T-helper 2 cell treated with Interferon-gamma antibody and Interleukin-4, amounts not matched to agents 5 μg/mL and 100 μg/mL, for 36 hours (primary cell): ENCODE data around the gene CDH10.

Source experiments
- DNase-seq: peaks from one replicate; pipeline ENCODE4 v3.0.0; 2021; ENCODE audit warnings: low spot score
- H3K27ac Mint-ChIP-seq: one replicate; pipeline ENCODE4 v1.8.0; 2021; ENCODE audit warnings: mild to moderate bottlenecking, mixed read lengths
- H3K27me3 Mint-ChIP-seq: one replicate; pipeline ENCODE4 v1.8.0; 2021; ENCODE audit warnings: low read depth, mixed read lengths
- H3K36me3 Mint-ChIP-seq: one replicate; pipeline ENCODE4 v1.8.0; 2021; ENCODE audit warnings: low read depth, mixed read lengths
- H3K4me1 Mint-ChIP-seq: one replicate; pipeline ENCODE4 v1.8.0; 2021; ENCODE audit warnings: low read depth, mixed read lengths
- H3K4me3 Mint-ChIP-seq: one replicate; pipeline ENCODE4 v1.8.0; 2022; ENCODE audit warnings: mild to moderate bottlenecking, moderate library complexity, mixed read lengths
- H3K9me3 Mint-ChIP-seq: one replicate; pipeline ENCODE4 v1.8.0; 2021; ENCODE audit warnings: mixed read lengths

CDH10 gene

GRCh38 chr5:24629798-24630197 lies 15.0 kb downstream of the CDH10 start:
- H3K4me1 Mint-ChIP-seq: no peaks in the 10 kb centered on the region
- DNase-seq: no peak
- no peak overlapping the region for H3K27ac Mint-ChIP-seq
- H3K9me3 Mint-ChIP-seq: no peaks in the 10 kb centered on the region
- H3K4me3 Mint-ChIP-seq: no peak overlapping the region
- H3K27me3 Mint-ChIP-seq: no peaks in the 10 kb centered on the region
- H3K36me3 Mint-ChIP-seq: no peaks in the 10 kb centered on the region

GRCh38 chr5:24624872-24625271 lies 19.9 kb downstream of the CDH10 start:
- Mint-ChIP-seq H3K4me3 (no peak overlapping the region), H3K27ac (no peak overlapping the region), H3K27me3 (no peaks in the 10 kb centered on the region), H3K36me3 (no peaks in the 10 kb centered on the region), H3K9me3 (peaks cover 11% of the 10 kb centered on the region), H3K4me1 (no peaks in the 10 kb centered on the region)
- DNase-seq: no peak

- Mint-ChIP-seq H3K4me1 (no peaks in the 10 kb centered on the region), H3K27me3 (no peaks in the 10 kb centered on the region), H3K9me3 (peaks cover 14% of the 10 kb centered on the region)
Observed at GRCh38 chr5:24623624-24624023, 21.2 kb downstream of the CDH10 start.

GRCh38 chr5:24623031-24623430 lies 21.7 kb downstream of the CDH10 start:
- no peaks in the 10 kb centered on the region for H3K36me3 Mint-ChIP-seq
- no peaks in the 10 kb centered on the region for H3K27me3 Mint-ChIP-seq
- no peaks in the 10 kb centered on the region for H3K4me1 Mint-ChIP-seq
- H3K4me3 Mint-ChIP-seq: no peak overlapping the region
- no peak overlapping the region for H3K27ac Mint-ChIP-seq
- DNase-seq: no peak
- peaks cover 14% of the 10 kb centered on the region for H3K9me3 Mint-ChIP-seq

More at GRCh38 chr5:24623624-24624023, 21.2 kb downstream of the CDH10 start:
- no peak for DNase-seq
- Mint-ChIP-seq H3K27ac (no peak overlapping the region), H3K36me3 (no peaks in the 10 kb centered on the region), H3K4me3 (no peak overlapping the region)

- Mint-ChIP-seq H3K36me3 (no peaks in the 10 kb centered on the region), H3K4me1 (no peaks in the 10 kb centered on the region), H3K27ac (no peak overlapping the region), H3K27me3 (no peaks in the 10 kb centered on the region), H3K4me3 (no peak overlapping the region), H3K9me3 (peaks cover 18% of the 10 kb centered on the region)
- no peak for DNase-seq
Observed at GRCh38 chr5:24621792-24622191, 23.0 kb downstream of the CDH10 start.

- Mint-ChIP-seq H3K27ac (no peak overlapping the region), H3K4me3 (no peak overlapping the region), H3K36me3 (no peaks in the 10 kb centered on the region), H3K9me3 (peaks cover 35% of the 10 kb centered on the region), H3K27me3 (no peaks in the 10 kb centered on the region), H3K4me1 (no peaks in the 10 kb centered on the region)
- DNase-seq: no peak
Observed at GRCh38 chr5:24616566-24616965, 28.2 kb downstream of the CDH10 start.

- H3K4me1 Mint-ChIP-seq: no peaks in the 10 kb centered on the region
- DNase-seq: no peak
- no peak overlapping the region for H3K4me3 Mint-ChIP-seq
- no peaks in the 10 kb centered on the region for H3K36me3 Mint-ChIP-seq
- H3K27me3 Mint-ChIP-seq: no peaks in the 10 kb centered on the region
- peaks cover 28% of the 10 kb centered on the region for H3K9me3 Mint-ChIP-seq
- no peak overlapping the region for H3K27ac Mint-ChIP-seq
Observed at GRCh38 chr5:24615159-24615558, 29.6 kb downstream of the CDH10 start.

GRCh38 chr5:24609706-24610105 lies 35.1 kb downstream of the CDH10 start:
- Mint-ChIP-seq H3K4me3 (no peak overlapping the region), H3K27me3 (no peaks in the 10 kb centered on the region), H3K27ac (no peak overlapping the region), H3K9me3 (peaks cover 34% of the 10 kb centered on the region), H3K4me1 (no peaks in the 10 kb centered on the region), H3K36me3 (no peaks in the 10 kb centered on the region)
- no peak for DNase-seq

- Mint-ChIP-seq H3K4me3 (no peak overlapping the region), H3K9me3 (peaks cover 33% of the 10 kb centered on the region), H3K36me3 (no peaks in the 10 kb centered on the region), H3K4me1 (no peaks in the 10 kb centered on the region), H3K27me3 (no peaks in the 10 kb centered on the region), H3K27ac (no peak overlapping the region)
- no peak for DNase-seq
Observed at GRCh38 chr5:24606971-24607370, 37.8 kb downstream of the CDH10 start.

GRCh38 chr5:24602188-24602587 lies 42.6 kb downstream of the CDH10 start:
- Mint-ChIP-seq H3K27me3 (no peaks in the 10 kb centered on the region), H3K9me3 (peaks cover 34% of the 10 kb centered on the region), H3K4me1 (no peaks in the 10 kb centered on the region), H3K36me3 (no peaks in the 10 kb centered on the region), H3K4me3 (no peak overlapping the region), H3K27ac (no peak overlapping the region)
- DNase-seq: no peak

- Mint-ChIP-seq H3K36me3 (no peaks in the 10 kb centered on the region), H3K27me3 (no peaks in the 10 kb centered on the region), H3K4me3 (no peak overlapping the region), H3K9me3 (peaks cover 39% of the 10 kb centered on the region), H3K4me1 (no peaks in the 10 kb centered on the region), H3K27ac (no peak overlapping the region)
- DNase-seq: no peak
Observed at GRCh38 chr5:24598956-24599355, 45.8 kb downstream of the CDH10 start.

GRCh38 chr5:24595329-24595728 lies 49.4 kb downstream of the CDH10 start:
- H3K9me3 Mint-ChIP-seq: peaks cover 23% of the 10 kb centered on the region
- no peaks in the 10 kb centered on the region for H3K36me3 Mint-ChIP-seq
- no peaks in the 10 kb centered on the region for H3K27me3 Mint-ChIP-seq
- no peaks in the 10 kb centered on the region for H3K4me1 Mint-ChIP-seq
- no peak for DNase-seq
- no peak overlapping the region for H3K4me3 Mint-ChIP-seq
- no peak overlapping the region for H3K27ac Mint-ChIP-seq

- H3K36me3 Mint-ChIP-seq: no peaks in the 10 kb centered on the region
- H3K4me3 Mint-ChIP-seq: no peak overlapping the region
- H3K27me3 Mint-ChIP-seq: no peaks in the 10 kb centered on the region
- no peaks in the 10 kb centered on the region for H3K4me1 Mint-ChIP-seq
- H3K9me3 Mint-ChIP-seq: peaks cover 20% of the 10 kb centered on the region
- H3K27ac Mint-ChIP-seq: no peak overlapping the region
- no peak for DNase-seq
Observed at GRCh38 chr5:24591426-24591825, 53.4 kb downstream of the CDH10 start.

- DNase-seq: no peak
- H3K4me1 Mint-ChIP-seq: no peaks in the 10 kb centered on the region
- H3K9me3 Mint-ChIP-seq: peaks cover 24% of the 10 kb centered on the region
- no peaks in the 10 kb centered on the region for H3K36me3 Mint-ChIP-seq
- H3K27me3 Mint-ChIP-seq: no peaks in the 10 kb centered on the region
- H3K4me3 Mint-ChIP-seq: no peak overlapping the region
- H3K27ac Mint-ChIP-seq: no peak overlapping the region
Observed at GRCh38 chr5:24589566-24589965, 55.2 kb downstream of the CDH10 start.

- no peak for DNase-seq
- H3K36me3 Mint-ChIP-seq: no peaks in the 10 kb centered on the region
- no peaks in the 10 kb centered on the region for H3K4me1 Mint-ChIP-seq
- no peaks in the 10 kb centered on the region for H3K27me3 Mint-ChIP-seq
- H3K4me3 Mint-ChIP-seq: no peak overlapping the region
- H3K27ac Mint-ChIP-seq: no peak overlapping the region
- H3K9me3 Mint-ChIP-seq: peaks cover 30% of the 10 kb centered on the region
Observed at GRCh38 chr5:24585751-24586150, 59.0 kb downstream of the CDH10 start.
